ENCODE results near the gene NRAS.

DNA sequence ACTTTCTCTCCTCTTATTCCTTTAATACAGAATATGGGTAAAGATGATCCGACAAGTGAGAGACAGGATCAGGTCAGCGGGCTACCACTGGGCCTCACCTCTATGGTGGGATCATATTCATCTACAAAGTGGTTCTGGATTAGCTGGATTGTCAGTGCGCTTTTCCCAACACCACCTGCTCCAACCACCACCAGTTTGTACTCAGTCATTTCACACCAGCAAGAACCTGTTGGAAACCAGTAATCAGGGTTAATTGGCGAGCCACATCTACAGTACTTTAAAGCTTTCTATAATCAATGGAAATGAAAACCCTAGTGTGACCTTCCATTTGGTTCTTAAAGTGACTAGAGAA is 643 bp downstream of the NRAS start:
- TF ChIP-seq, protein P1, sequence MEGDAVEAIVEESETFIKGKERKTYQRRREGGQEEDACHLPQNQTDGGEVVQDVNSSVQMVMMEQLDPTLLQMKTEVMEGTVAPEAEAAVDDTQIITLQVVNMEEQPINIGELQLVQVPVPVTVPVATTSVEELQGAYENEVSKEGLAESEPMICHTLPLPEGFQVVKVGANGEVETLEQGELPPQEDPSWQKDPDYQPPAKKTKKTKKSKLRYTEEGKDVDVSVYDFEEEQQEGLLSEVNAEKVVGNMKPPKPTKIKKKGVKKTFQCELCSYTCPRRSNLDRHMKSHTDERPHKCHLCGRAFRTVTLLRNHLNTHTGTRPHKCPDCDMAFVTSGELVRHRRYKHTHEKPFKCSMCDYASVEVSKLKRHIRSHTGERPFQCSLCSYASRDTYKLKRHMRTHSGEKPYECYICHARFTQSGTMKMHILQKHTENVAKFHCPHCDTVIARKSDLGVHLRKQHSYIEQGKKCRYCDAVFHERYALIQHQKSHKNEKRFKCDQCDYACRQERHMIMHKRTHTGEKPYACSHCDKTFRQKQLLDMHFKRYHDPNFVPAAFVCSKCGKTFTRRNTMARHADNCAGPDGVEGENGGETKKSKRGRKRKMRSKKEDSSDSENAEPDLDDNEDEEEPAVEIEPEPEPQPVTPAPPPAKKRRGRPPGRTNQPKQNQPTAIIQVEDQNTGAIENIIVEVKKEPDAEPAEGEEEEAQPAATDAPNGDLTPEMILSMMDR (IDR thresholded peaks at IDR 0.05; ENCODE audit: borderline replicate concordance, extremely low read depth, low read length, poor library complexity, severe bottlenecking): no peak
- TF ChIP-seq EZH2 (IDR thresholded peaks at IDR 0.05; ENCODE audit: borderline replicate concordance, low read depth, low read length, severe bottlenecking): no peak

Measured in DND-41 (cell line).